Caco-2 (cell line): ENCODE data around the gene CHSY3. TPM values are rescaled to one million over a fixed set of nuclear protein-coding genes. Genes with fewer than 3 reads are reported as not detected.

Experiments used
- BruUV-seq: library from RNA; stranded (reverse); fragments of 400-500 nt; replicated peaks from 2 replicates; lab custom pipeline; 2021; lab: Mats Ljungman, UMichigan
- CTCF ChIA-PET: fragments of 300-600 bp; sonication (Branson Sonifier 250); formaldehyde crosslinking; loops from one replicate; lab custom pipeline; 2022; ENCODE audit warnings: antibody characterized with exemption; lab: Charles Lee
- POLR2A ChIA-PET: fragments of 300-600 bp; sonication (Branson Sonifier 250); formaldehyde crosslinking; loops from one replicate; lab custom pipeline; 2022; ENCODE audit warnings: antibody characterized with exemption; lab: Charles Lee
- DNase-seq, 2 experiments: peaks; one replicate each; pipeline versions ENCODE4 v3.0.0 to v3.0.0-alpha.2; 2020 to 2022
- H3K27me3 ChIP-seq: replicated peaks from 2 replicates; pipeline ENCODE4 v1.6.0; 2011; ENCODE audit warnings: low read length; ENCODE audit not compliant: control insufficient read depth, insufficient read depth
- H3K36me3 ChIP-seq: 2 replicates; pipeline ENCODE4 v1.5.1; 2011; ENCODE audit warnings: low read length; ENCODE audit not compliant: control insufficient read depth, insufficient read depth
- H3K4me1 ChIP-seq: fragments of 250-450 bp; sonication (Bioruptor Pico); 2 replicates; pipeline ENCODE4 v1.5.1; 2020; ENCODE audit warnings: mild to moderate bottlenecking
- H3K4me3 ChIP-seq: 2 replicates; pipeline ENCODE4 v1.5.1; 2011; ENCODE audit warnings: low read depth, mild to moderate bottlenecking, control low read depth, low read length
- H3K9me3 ChIP-seq: fragments of 250-450 bp; sonication (Bioruptor Pico); 2 replicates; pipeline ENCODE4 v1.5.1; 2020; ENCODE audit warnings: mild to moderate bottlenecking, moderate library complexity
- H3K27ac Mint-ChIP-seq: one replicate; pipeline ENCODE4 v1.8.0; 2022; ENCODE audit warnings: mixed read lengths; ENCODE audit not compliant: unreplicated experiment
- H3K27me3 Mint-ChIP-seq: one replicate; pipeline ENCODE4 v1.8.0; 2022; ENCODE audit warnings: mixed read lengths; ENCODE audit not compliant: insufficient read depth, unreplicated experiment
- H3K36me3 Mint-ChIP-seq: one replicate; pipeline ENCODE4 v1.8.0; 2022; ENCODE audit warnings: mild to moderate bottlenecking, mixed read lengths; ENCODE audit not compliant: insufficient read depth, unreplicated experiment
- H3K4me1 Mint-ChIP-seq: one replicate; pipeline ENCODE4 v1.8.0; 2022; ENCODE audit warnings: low read depth, mixed read lengths; ENCODE audit not compliant: unreplicated experiment
- H3K4me3 Mint-ChIP-seq: one replicate; pipeline ENCODE4 v1.8.0; 2022; ENCODE audit warnings: mild to moderate bottlenecking, moderate library complexity, mixed read lengths; ENCODE audit not compliant: unreplicated experiment
- H3K9me3 Mint-ChIP-seq: one replicate; pipeline ENCODE4 v1.8.0; 2022; ENCODE audit warnings: mixed read lengths; ENCODE audit not compliant: unreplicated experiment
- intact Hi-C: fragments of 100-400 bp; cut with micrococcal nuclease; formaldehyde crosslinking; loops from one replicate; pipeline ENCODE4 v1.10.0; 2022; ENCODE audit not compliant: unreplicated experiment
- total RNA-seq: library from RNA; stranded (reverse); gene quantifications from 2 replicates; pipeline ENCODE4 v1.2.3, GENCODE V29; 2022
- TF ChIP-seq, protein P1 (sequence below), 2 experiments: fragments of 200-600 bp in 1 of 2; IDR thresholded peaks; 1 replicate in 1 of 2; 2 replicates in 1 of 2; pipeline versions ENCODE4 v1.5.1 to v1.8.0; 2011 to 2022; ENCODE audit warnings: antibody characterized with exemption in 1 of 2, control low read depth in 1 of 2, inconsistent platforms in 1 of 2, low read depth in 1 of 2, low read length in 1 of 2, mild to moderate bottlenecking in 1 of 2, moderate library complexity in 1 of 2; ENCODE audit not compliant: insufficient read depth in 1 of 2, severe bottlenecking in 1 of 2, unreplicated experiment in 1 of 2

CHSY3 gene
- total RNA-seq, 1 experiment from 2014 or later = 0.32 TPM

DNA sequence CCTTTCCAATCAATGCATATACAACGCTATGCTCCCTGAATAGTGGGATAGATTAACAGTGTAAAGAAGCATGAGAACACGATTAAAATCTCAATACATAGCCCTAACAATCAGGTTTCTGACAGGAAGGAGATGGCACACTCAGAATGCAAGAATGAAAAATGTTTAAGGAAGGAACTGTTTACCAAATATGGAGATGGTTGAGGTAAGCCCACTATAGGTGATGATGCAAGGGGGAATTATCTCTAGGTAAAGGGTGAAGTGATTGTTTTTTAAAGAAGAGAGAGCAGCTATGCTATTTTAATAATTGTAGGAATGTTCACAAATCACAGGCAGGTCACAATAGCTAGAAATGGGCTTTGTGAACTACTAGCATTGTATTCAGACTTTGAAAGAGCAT is 302.4 kb downstream of the CHSY3 start:
- H3K9me3 ChIP-seq = 0 out of 2 replicates have a peak, but pooled peaks cover 6% of the 10 kb centered on the region
- no peaks in the 10 kb centered on the region for H3K27me3 ChIP-seq
- DNase-seq = no peak
- BruUV-seq = no TSS peak
- H3K36me3 ChIP-seq = no peaks in the 10 kb centered on the region
- no peak overlapping the region for H3K4me3 Mint-ChIP-seq
- intact Hi-C loops = no loop called here
- ChIA-PET CTCF (no interaction called here), POLR2A (no interaction called here)
- no peaks in the 10 kb centered on the region for H3K36me3 Mint-ChIP-seq
- H3K27ac Mint-ChIP-seq = no peak overlapping the region
- peaks cover 6% of the 10 kb centered on the region for H3K4me1 Mint-ChIP-seq
- TF ChIP-seq, protein P1, sequence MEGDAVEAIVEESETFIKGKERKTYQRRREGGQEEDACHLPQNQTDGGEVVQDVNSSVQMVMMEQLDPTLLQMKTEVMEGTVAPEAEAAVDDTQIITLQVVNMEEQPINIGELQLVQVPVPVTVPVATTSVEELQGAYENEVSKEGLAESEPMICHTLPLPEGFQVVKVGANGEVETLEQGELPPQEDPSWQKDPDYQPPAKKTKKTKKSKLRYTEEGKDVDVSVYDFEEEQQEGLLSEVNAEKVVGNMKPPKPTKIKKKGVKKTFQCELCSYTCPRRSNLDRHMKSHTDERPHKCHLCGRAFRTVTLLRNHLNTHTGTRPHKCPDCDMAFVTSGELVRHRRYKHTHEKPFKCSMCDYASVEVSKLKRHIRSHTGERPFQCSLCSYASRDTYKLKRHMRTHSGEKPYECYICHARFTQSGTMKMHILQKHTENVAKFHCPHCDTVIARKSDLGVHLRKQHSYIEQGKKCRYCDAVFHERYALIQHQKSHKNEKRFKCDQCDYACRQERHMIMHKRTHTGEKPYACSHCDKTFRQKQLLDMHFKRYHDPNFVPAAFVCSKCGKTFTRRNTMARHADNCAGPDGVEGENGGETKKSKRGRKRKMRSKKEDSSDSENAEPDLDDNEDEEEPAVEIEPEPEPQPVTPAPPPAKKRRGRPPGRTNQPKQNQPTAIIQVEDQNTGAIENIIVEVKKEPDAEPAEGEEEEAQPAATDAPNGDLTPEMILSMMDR (IDR thresholded peaks at IDR 0.05; ENCODE audit: insufficient read depth in 1 of 2, low read depth in 1 of 2, low read length in 1 of 2, severe bottlenecking in 1 of 2, unreplicated experiment in 1 of 2) = no peak
- H3K9me3 Mint-ChIP-seq = peaks cover 35% of the 10 kb centered on the region
- no peaks in the 10 kb centered on the region for H3K27me3 Mint-ChIP-seq
- no peak overlapping the region for H3K4me3 ChIP-seq
- no peaks in the 10 kb centered on the region for H3K4me1 ChIP-seq

DNA sequence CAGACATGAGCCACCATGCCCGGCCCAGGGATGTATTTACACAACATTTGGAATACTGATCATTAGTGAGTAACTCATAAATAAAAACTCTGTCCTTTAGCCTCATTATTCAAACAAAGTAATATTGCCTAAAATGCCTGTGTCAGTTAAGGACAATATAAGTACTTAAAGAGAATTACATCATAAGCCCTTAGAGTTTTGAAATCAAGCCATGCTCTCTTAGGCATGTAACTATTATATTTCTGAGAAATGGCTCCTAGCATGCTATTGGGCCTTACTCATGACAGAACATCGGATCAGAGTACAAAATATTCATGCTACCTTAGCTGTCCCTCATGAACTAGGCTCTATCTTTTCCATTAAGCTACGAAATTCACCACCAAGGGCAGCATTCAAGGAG is 309.3 kb downstream of the CHSY3 start:
- TF ChIP-seq, protein P1 (IDR thresholded peaks at IDR 0.05; ENCODE audit: insufficient read depth in 1 of 2, low read depth in 1 of 2, low read length in 1 of 2, severe bottlenecking in 1 of 2, unreplicated experiment in 1 of 2) = no peak
- no peaks in the 10 kb centered on the region for H3K36me3 ChIP-seq
- intact Hi-C loops = no loop called here
- Mint-ChIP-seq H3K4me1 (no peaks in the 10 kb centered on the region), H3K9me3 (no peaks in the 10 kb centered on the region), H3K36me3 (no peaks in the 10 kb centered on the region), H3K4me3 (no peak overlapping the region), H3K27me3 (no peaks in the 10 kb centered on the region), H3K27ac (no peak overlapping the region)
- no peaks in the 10 kb centered on the region for H3K27me3 ChIP-seq
- BruUV-seq = no TSS peak
- no peak for DNase-seq
- POLR2A ChIA-PET = no interaction called here
- no peak overlapping the region for H3K4me3 ChIP-seq
- H3K9me3 ChIP-seq = no peaks in the 10 kb centered on the region
- H3K4me1 ChIP-seq = no peaks in the 10 kb centered on the region
- CTCF ChIA-PET = no interaction called here

DNA sequence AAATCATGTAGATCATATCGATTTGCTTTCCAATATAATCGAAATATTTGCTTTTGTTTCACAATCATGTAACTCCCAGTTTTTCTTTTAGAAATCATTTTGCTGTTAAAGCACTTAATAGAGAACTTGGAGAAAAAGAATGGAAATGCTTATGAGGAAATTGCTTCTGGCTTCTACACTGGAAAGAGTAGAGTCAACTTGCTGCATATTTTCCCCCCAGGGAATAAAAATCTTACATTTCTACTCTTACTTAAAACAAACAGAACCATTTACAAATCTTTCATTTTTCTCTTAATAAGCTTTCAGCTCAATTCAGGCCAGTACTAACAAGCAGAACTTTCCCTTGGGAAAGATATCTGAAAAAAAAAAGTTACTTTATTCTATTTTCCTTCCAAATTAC is 312.0 kb downstream of the CHSY3 start:
- peaks cover under 1% of the 10 kb centered on the region for H3K27me3 Mint-ChIP-seq
- Histone ChIP-seq H3K27me3 (no peaks in the 10 kb centered on the region), H3K9me3 (no peaks in the 10 kb centered on the region), H3K4me3 (no peak overlapping the region), H3K36me3 (no peaks in the 10 kb centered on the region), H3K4me1 (no peaks in the 10 kb centered on the region)
- no peak for DNase-seq
- TF ChIP-seq, protein P1 (IDR thresholded peaks at IDR 0.05; ENCODE audit: insufficient read depth in 1 of 2, low read depth in 1 of 2, low read length in 1 of 2, severe bottlenecking in 1 of 2, unreplicated experiment in 1 of 2) = no peak
- H3K4me3 Mint-ChIP-seq = no peak overlapping the region
- ChIA-PET CTCF (no interaction called here), POLR2A (no interaction called here)
- H3K27ac Mint-ChIP-seq = no peak overlapping the region
- no peaks in the 10 kb centered on the region for H3K4me1 Mint-ChIP-seq
- intact Hi-C loops = no loop called here
- H3K9me3 Mint-ChIP-seq = no peaks in the 10 kb centered on the region
- H3K36me3 Mint-ChIP-seq = no peaks in the 10 kb centered on the region
- no TSS peak for BruUV-seq
